Brain microvascular endothelial cell (primary cell): Measurements from ENCODE around the gene NEGR1.

Source experiments
- DNase-seq: peaks from one replicate; pipeline ENCODE4 v3.0.0-alpha.2; 2020
- H3K27ac ChIP-seq: fragments of 250-450 bp; sonication (Bioruptor Pico); 2 replicates; pipeline ENCODE4 v1.5.1; 2020; ENCODE audit warnings: mild to moderate bottlenecking, moderate library complexity
- H3K27me3 ChIP-seq: fragments of 250-450 bp; sonication (Bioruptor Pico); replicated peaks from 2 replicates; pipeline ENCODE4 v1.5.1; 2020; ENCODE audit warnings: mild to moderate bottlenecking
- H3K36me3 ChIP-seq: fragments of 250-450 bp; sonication (Bioruptor Pico); replicated peaks from 2 replicates; pipeline ENCODE4 v1.5.1; 2020; ENCODE audit warnings: mild to moderate bottlenecking
- H3K4me3 ChIP-seq: 2 replicates; pipeline ENCODE4 v1.5.1; 2011; ENCODE audit warnings: low read depth, mild to moderate bottlenecking, control low read depth, low read length, moderate library complexity
- CTCF ChIP-seq: IDR thresholded peaks from 2 replicates; pipeline ENCODE4 v1.5.1; 2011; ENCODE audit warnings: low read depth, mild to moderate bottlenecking, moderate library complexity, low read length, control low read depth, inconsistent platforms; ENCODE audit errors: missing control alignments
- in situ Hi-C: cut with HindIII; loops from 2 replicates; pipeline ENCODE4 v1.10.0; 2017; ENCODE audit warnings: low sequenced_read_pairs, low pct_ligation_motif_present

The NEGR1 gene

GRCh38 chr1:71882226-71882625, 400.1 kb downstream of the NEGR1 start:
- in situ Hi-C loops = no loop called here
- no peak overlapping the region for H3K27ac ChIP-seq
- no peaks in the 10 kb centered on the region for H3K27me3 ChIP-seq
- DNase-seq = no peak
- no peak for TF ChIP-seq CTCF
- no peak overlapping the region for H3K4me3 ChIP-seq
- no peaks in the 10 kb centered on the region for H3K36me3 ChIP-seq

GRCh38 chr1:71881611-71882010, 400.7 kb downstream of the NEGR1 start:
- Histone ChIP-seq H3K27ac (no peak overlapping the region), H3K36me3 (no peaks in the 10 kb centered on the region), H3K4me3 (no peak overlapping the region), H3K27me3 (no peaks in the 10 kb centered on the region)
- in situ Hi-C loops = no loop called here
- no peak for DNase-seq
- TF ChIP-seq CTCF = no peak

GRCh38 chr1:71869326-71869725, 413.0 kb downstream of the NEGR1 start:
- no peak for TF ChIP-seq CTCF
- Histone ChIP-seq H3K4me3 (no peak overlapping the region), H3K27me3 (no peaks in the 10 kb centered on the region), H3K27ac (no peak overlapping the region), H3K36me3 (no peaks in the 10 kb centered on the region)
- no peak for DNase-seq
- in situ Hi-C loops = no loop called here

- in situ Hi-C loops = no loop called here
- DNase-seq = no peak
- no peak for TF ChIP-seq CTCF
- Histone ChIP-seq H3K27ac (no peak overlapping the region), H3K4me3 (no peak overlapping the region), H3K36me3 (no peaks in the 10 kb centered on the region), H3K27me3 (no peaks in the 10 kb centered on the region)
Measured at GRCh38 chr1:71862756-71863155, 419.6 kb downstream of the NEGR1 start.

GRCh38 chr1:71861022-71861421, 421.3 kb downstream of the NEGR1 start:
- no peaks in the 10 kb centered on the region for H3K36me3 ChIP-seq
- H3K27me3 ChIP-seq = no peaks in the 10 kb centered on the region
- no peak overlapping the region for H3K27ac ChIP-seq
- no peak for DNase-seq
- TF ChIP-seq CTCF = no peak
- H3K4me3 ChIP-seq = no peak overlapping the region
- in situ Hi-C loops = no loop called here

- no peak for DNase-seq
- no peak for TF ChIP-seq CTCF
- in situ Hi-C loops = no loop called here
Measured at GRCh38 chr1:71859806-71860205, 422.5 kb downstream of the NEGR1 start.

More at GRCh38 chr1:71859806-71860205, 422.5 kb downstream of the NEGR1 start:
- H3K4me3 ChIP-seq = no peak overlapping the region
- H3K36me3 ChIP-seq = no peaks in the 10 kb centered on the region
- H3K27ac ChIP-seq = no peak overlapping the region
- no peaks in the 10 kb centered on the region for H3K27me3 ChIP-seq
